Mammary epithelial cell (primary cell): ENCODE results near the gene OGFRL1.

Experiments used
- CTCF ChIP-seq, 2 donors: IDR thresholded peaks in 1 of 2; conservative IDR thresholded peaks in 1 of 2; 2 replicates each; pipeline ENCODE4 v1.5.1; 2011 to 2012; ENCODE audit warnings: inconsistent platforms in 2 of 2, low read length in 2 of 2, mild to moderate bottlenecking in 2 of 2, control low read depth in 1 of 2, low read depth in 1 of 2; ENCODE audit not compliant: insufficient read depth in 1 of 2; ENCODE audit errors: extremely low read depth in 1 of 2
- EZH2 ChIP-seq: IDR thresholded peaks from 2 replicates; pipeline ENCODE4 v1.6.1; 2012; ENCODE audit warnings: low read length, inconsistent platforms, borderline replicate concordance

- TF ChIP-seq EZH2 (no peak), CTCF (conservative IDR thresholded peaks at IDR 0.05 in 1 of 2, IDR thresholded peaks at IDR 0.05 in 1 of 2; ENCODE audit: extremely low read depth in 1 of 2, insufficient read depth in 1 of 2, low read depth in 1 of 2, low read length in 2 of 2) (no peak)
Measured at GRCh38 chr6:71239694-71240093, 48.9 kb upstream of the OGFRL1 start.
